Measurements from ENCODE around the gene BRINP1.

GRCh38 chr9:119255116-119255515, 114.1 kb downstream of the BRINP1 start:
- TF ChIP-seq GATA2 (IDR thresholded peaks at IDR 0.05; ENCODE audit: low read depth, low read length) (no peak), GATA3 (IDR thresholded peaks at IDR 0.05; ENCODE audit: low read depth, low read length) (no peak)
